Measurements from ENCODE around the gene TNPO2.

DNA sequence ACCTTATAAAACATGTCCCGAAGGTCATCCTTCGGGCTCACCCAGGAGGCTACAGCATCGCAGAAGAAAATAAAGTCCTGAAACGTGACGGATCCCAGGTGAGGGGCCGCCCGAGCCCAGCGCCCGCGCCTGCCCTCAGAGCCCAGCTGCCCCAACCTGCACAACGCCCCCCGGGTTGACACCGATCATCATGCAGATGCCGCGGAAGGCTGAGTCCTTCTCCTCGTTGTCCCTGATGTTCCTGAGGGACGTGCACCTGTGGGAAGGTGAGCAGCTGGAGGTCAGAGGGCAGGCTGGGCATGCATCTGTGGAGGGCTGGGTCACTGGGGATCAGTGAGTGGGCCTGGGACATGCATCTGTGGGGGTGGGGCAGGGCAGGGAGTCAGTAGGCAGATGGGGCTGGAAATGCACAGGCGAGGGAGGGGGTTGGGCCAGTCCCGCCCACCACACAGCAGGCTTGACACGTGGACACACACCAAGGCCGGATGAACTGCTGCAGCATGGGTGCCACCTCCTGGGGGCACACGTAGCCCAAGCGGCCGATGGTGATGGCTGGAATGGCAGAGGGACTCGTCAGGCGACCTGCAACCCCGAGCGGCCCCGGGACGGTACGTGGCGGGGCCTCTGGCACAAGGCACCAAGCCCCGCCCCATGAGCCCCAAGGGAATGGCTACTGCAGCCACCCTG lies 22.0 kb downstream of the TNPO2 start:
- no peak for TF ChIP-seq SUZ12 (IDR thresholded peaks at IDR 0.05; ENCODE audit: extremely low read depth, insufficient read depth, insufficient read length)
- no peak for TF ChIP-seq YY1 (IDR thresholded peaks at IDR 0.05; ENCODE audit: insufficient read depth, insufficient read length)
- TF ChIP-seq ZNF274 (IDR thresholded peaks at IDR 0.05; ENCODE audit: low read depth, low read length): no peak
